Loucy (cell line): ENCODE results near the gene ZFAND2B.

Experiments used
- H2AFZ ChIP-seq: fragments of 200-600 bp; sonication (generic); 2 replicates; pipeline ENCODE4 v1.6.0; 2016; ENCODE audit warnings: antibody characterized with exemption, mild to moderate bottlenecking, low read length, moderate library complexity
- H3F3A ChIP-seq: fragments of 200-600 bp; 2 replicates; pipeline ENCODE4 v1.6.0; 2016; ENCODE audit warnings: antibody characterized with exemption, low read depth, mild to moderate bottlenecking
- H3K27me3 ChIP-seq: fragments of 200-600 bp; sonication (generic); 2 replicates; pipeline ENCODE4 v1.6.1; 2014; ENCODE audit warnings: low read length, mild to moderate bottlenecking; ENCODE audit not compliant: insufficient read depth, poor library complexity, severe bottlenecking
- H3K36me3 ChIP-seq: fragments of 200-600 bp; sonication (generic); 2 replicates; pipeline ENCODE4 v1.6.1; 2016; ENCODE audit warnings: low read length; ENCODE audit not compliant: insufficient read depth
- H3K4me1 ChIP-seq: fragments of 200-600 bp; sonication (generic); 2 replicates; pipeline ENCODE4 v1.5.1; 2014; ENCODE audit warnings: low read length, mild to moderate bottlenecking; ENCODE audit not compliant: insufficient read depth, poor library complexity, severe bottlenecking
- H3K4me2 ChIP-seq: fragments of 200-600 bp; sonication (generic); 2 replicates; pipeline ENCODE4 v1.6.0; 2014; ENCODE audit warnings: antibody characterized with exemption, low read length, low read depth, mild to moderate bottlenecking; ENCODE audit not compliant: poor library complexity, severe bottlenecking
- H3K4me3 ChIP-seq: fragments of 200-600 bp; sonication (generic); 2 replicates; pipeline ENCODE4 v1.5.1; 2014; ENCODE audit warnings: low read length, mild to moderate bottlenecking, mixed read lengths; ENCODE audit not compliant: poor library complexity, severe bottlenecking
- H3K79me2 ChIP-seq: fragments of 200-600 bp; sonication (generic); 2 replicates; pipeline ENCODE4 v1.6.1; 2014; ENCODE audit warnings: low read length; ENCODE audit not compliant: insufficient read depth
- H3K9ac ChIP-seq: fragments of 200-600 bp; sonication (generic); 2 replicates; pipeline ENCODE4 v1.6.0; 2014; ENCODE audit warnings: mild to moderate bottlenecking, low read depth, low read length, moderate library complexity; ENCODE audit not compliant: poor library complexity, severe bottlenecking
- H3K9me2 ChIP-seq: fragments of 200-600 bp; sonication (generic); replicated peaks from 2 replicates; pipeline ENCODE4 v1.6.1; 2016; ENCODE audit warnings: low read depth, low read length, mixed read lengths
- H3K9me3 ChIP-seq: fragments of 200-600 bp; sonication (generic); 2 replicates; pipeline ENCODE4 v1.6.1; 2014; ENCODE audit warnings: mild to moderate bottlenecking, antibody characterized with exemption, low read length, low read depth; ENCODE audit not compliant: insufficient read depth
- H4K20me1 ChIP-seq: fragments of 200-600 bp; sonication (generic); 2 replicates; pipeline ENCODE4 v1.6.0; 2014; ENCODE audit warnings: antibody characterized with exemption, low read length, mild to moderate bottlenecking; ENCODE audit not compliant: insufficient read depth, poor library complexity, severe bottlenecking
- EZH2phosphoT487 ChIP-seq: fragments of 200-600 bp; IDR thresholded peaks from 2 replicates; pipeline ENCODE4 v1.6.1; 2018; ENCODE audit warnings: antibody characterized with exemption, mild to moderate bottlenecking, moderate library complexity, borderline replicate concordance
- TF ChIP-seq, protein P1 (sequence below): fragments of 200-600 bp; sonication (generic); conservative IDR thresholded peaks from 2 replicates; pipeline ENCODE4 v1.5.1; 2014; ENCODE audit warnings: mild to moderate bottlenecking, antibody characterized with exemption, low read length

ZFAND2B gene

DNA sequence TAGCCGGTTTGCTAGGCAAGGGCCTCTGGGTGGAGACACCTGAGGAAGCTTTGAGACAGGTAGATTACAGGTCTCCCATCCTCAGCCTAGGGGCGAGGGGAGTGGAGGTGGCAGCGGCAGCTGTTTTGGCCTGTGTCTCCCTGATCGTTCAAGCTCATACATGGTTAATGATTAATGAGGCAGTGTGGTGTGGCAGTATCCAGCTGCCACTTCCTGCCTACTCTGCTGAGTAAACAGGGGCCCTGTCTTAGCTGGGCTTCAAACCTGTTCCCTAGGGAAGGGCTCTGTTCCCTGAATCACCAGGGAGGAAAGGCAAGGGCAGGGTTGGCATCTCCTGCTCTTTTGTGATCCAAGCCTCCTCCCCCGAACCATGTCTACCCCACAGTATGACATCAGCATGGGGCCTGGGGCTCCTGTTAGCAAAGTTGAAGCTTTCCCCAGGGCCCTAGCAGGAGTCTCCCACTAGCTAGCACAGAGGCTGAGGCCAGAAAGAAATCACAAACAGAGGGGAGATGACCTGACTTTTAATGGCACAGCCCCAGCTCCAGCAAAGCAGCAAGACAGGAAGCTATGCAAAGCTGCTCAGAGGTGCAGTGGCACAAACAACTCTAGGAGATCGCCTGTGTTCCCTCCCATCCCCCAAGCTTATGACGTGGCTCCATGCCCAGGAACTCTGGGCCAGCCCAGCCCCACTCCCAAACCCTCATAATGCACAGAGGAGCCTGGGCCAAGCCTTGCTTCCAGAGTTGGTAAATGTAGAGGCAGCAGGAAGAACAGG is 42.8 kb downstream of the ZFAND2B start:
- Histone ChIP-seq H3K4me2 (peak overlapping the region; percentile 78), H3K4me3 (peak overlapping the region; percentile 46), H3K4me1 (peaks cover 78% of the 10 kb centered on the region)

DNA sequence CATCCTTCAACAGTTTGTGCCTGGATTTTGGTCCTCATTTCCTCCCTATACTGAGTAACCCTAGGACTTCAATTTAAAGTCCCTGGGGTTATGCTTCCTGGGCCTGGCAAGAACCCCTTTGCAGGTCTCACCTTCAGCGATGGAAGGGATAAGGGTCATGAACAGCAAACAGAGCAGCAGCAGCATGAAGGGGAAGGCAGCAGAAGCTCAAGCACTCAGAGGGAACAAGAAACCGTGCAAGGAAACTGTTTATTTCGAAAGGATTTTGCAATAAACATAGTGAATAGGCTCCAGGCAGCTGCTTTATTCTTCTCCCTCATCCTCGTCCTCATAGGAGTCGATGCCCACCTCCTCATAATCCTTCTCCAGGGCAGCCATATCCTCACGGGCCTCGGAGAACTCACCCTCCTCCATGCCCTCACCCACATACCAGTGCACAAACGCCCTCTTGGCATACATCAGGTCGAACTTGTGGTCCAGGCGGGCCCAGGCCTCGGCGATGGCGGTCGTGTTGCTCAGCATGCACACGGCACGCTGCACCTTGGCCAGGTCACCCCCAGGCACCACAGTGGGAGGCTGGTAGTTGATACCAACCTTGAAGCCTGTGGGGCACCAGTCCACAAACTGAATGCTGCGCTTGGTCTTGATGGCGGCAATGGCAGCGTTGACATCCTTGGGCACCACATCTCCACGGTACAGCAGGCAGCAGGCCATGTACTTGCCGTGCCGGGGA is 43.6 kb downstream of the ZFAND2B start:
- no peaks in the 10 kb centered on the region for H3K9me3 ChIP-seq
- H3K9ac ChIP-seq: peak overlapping the region; percentile 25
- H3K4me2 ChIP-seq: peak overlapping the region; percentile 78
- no peak overlapping the region for H2AFZ ChIP-seq
- peaks cover 27% of the 10 kb centered on the region for H4K20me1 ChIP-seq
- no peaks in the 10 kb centered on the region for H3K9me2 ChIP-seq
- peak overlapping the region; percentile 46 for H3K4me3 ChIP-seq
- peaks cover 35% of the 10 kb centered on the region for H3K27me3 ChIP-seq
- H3K4me1 ChIP-seq: peaks cover 73% of the 10 kb centered on the region
- TF ChIP-seq, protein P1, sequence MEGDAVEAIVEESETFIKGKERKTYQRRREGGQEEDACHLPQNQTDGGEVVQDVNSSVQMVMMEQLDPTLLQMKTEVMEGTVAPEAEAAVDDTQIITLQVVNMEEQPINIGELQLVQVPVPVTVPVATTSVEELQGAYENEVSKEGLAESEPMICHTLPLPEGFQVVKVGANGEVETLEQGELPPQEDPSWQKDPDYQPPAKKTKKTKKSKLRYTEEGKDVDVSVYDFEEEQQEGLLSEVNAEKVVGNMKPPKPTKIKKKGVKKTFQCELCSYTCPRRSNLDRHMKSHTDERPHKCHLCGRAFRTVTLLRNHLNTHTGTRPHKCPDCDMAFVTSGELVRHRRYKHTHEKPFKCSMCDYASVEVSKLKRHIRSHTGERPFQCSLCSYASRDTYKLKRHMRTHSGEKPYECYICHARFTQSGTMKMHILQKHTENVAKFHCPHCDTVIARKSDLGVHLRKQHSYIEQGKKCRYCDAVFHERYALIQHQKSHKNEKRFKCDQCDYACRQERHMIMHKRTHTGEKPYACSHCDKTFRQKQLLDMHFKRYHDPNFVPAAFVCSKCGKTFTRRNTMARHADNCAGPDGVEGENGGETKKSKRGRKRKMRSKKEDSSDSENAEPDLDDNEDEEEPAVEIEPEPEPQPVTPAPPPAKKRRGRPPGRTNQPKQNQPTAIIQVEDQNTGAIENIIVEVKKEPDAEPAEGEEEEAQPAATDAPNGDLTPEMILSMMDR: no peak
- TF ChIP-seq EZH2phosphoT487: no peak
- H3K36me3 ChIP-seq: no peaks in the 10 kb centered on the region
- H3F3A ChIP-seq: no peaks in the 10 kb centered on the region
- peaks cover 15% of the 10 kb centered on the region for H3K79me2 ChIP-seq

More for the DNA sequence above, 42.8 kb downstream of the ZFAND2B start:
- H3K27me3 ChIP-seq: peaks cover 27% of the 10 kb centered on the region
- H2AFZ ChIP-seq: no peak overlapping the region
- H3K9me2 ChIP-seq: no peaks in the 10 kb centered on the region
- H3K36me3 ChIP-seq: no peaks in the 10 kb centered on the region
- H3K9ac ChIP-seq: peak overlapping the region; percentile 25
- TF ChIP-seq EZH2phosphoT487: no peak
- TF ChIP-seq, protein P1: no peak
- no peaks in the 10 kb centered on the region for H3K9me3 ChIP-seq
- no peaks in the 10 kb centered on the region for H3F3A ChIP-seq
- peaks cover 27% of the 10 kb centered on the region for H4K20me1 ChIP-seq
- H3K79me2 ChIP-seq: peaks cover 15% of the 10 kb centered on the region

DNA sequence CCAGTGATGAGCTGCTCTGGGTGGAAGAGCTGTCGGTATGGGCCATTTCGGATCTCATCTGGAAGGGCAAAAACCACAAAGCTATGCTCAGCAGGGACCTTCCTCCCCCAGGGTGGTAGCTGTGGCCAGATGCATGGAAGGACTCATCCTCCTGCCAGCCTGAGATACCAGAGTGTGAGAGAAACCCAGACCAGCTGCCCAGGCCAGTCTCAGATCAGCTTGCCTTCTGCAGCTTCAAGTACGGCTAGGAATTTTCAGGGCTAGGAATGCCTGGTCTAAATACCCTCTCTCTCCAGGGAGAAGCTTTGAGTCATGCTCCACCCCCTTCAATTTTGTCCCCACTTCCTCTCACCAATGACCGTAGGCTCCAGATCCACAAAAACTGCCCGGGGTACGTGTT is 45.1 kb downstream of the ZFAND2B start:
- Histone ChIP-seq H3K9ac (no peak overlapping the region), H3K4me3 (no peak overlapping the region), H3K36me3 (no peaks in the 10 kb centered on the region), H3F3A (no peaks in the 10 kb centered on the region), H3K9me2 (no peaks in the 10 kb centered on the region), H3K4me2 (peak overlapping the region; percentile 85), H3K79me2 (peaks cover 2% of the 10 kb centered on the region; the same call in 1 of the 2 replicates), H4K20me1 (peaks cover 17% of the 10 kb centered on the region), H3K9me3 (no peaks in the 10 kb centered on the region), H3K27me3 (peaks cover 45% of the 10 kb centered on the region), H2AFZ (no peak overlapping the region), H3K4me1 (peaks cover 64% of the 10 kb centered on the region)
- TF ChIP-seq, protein P1: no peak
- no peak for TF ChIP-seq EZH2phosphoT487
